GM21619 (cell line): ENCODE data around the gene SSBP2.
A peak's percentile ranks its signal among the peaks of the same experiment; 100 is the strongest.

Experiments used
- ATAC-seq: cut with Tn5 transposase; IDR thresholded peaks from one replicate; pipeline ENCODE4 v1.9.1; 2021; ENCODE audit not compliant: unreplicated experiment

The SSBP2 gene

DNA sequence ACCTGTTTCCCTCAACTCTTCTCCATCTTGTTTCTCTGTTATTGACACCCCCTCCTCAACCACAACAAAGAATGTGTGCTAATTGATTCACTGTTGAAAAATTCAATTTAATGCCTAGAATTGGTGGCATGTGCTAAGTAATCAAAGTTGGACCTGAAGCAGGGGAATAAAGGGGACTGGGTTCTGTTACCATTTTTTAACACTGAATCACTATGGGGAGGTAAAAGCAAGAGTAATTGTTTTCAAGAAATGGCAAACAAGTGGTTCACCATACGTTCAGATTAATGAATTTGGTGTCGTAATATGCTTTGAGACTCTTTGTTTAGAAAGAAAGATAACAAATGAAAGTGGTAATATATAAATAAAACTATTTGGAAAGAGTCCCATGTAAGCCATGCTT, 17.0 kb upstream of the SSBP2 start:
- ATAC-seq = no peak

DNA sequence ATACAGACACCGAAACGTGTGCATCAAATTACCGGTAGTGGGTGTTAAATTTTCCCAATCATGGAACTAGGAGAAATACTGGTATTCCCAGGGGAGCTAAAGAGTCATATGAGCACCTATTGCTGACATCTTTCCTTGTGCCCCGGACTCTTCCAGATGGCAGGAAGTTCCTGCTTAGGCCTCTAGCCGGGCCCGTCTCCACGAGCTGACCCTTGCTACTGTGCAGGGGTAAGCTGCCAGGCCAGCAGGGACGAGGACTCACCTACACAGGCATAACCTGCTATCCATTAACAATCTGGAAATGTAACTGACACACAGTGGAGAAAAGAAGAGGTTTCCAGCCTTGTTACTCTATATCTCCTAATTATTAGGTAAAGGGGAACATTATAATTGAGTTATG, 16.2 kb upstream of the SSBP2 start:
- no peak for ATAC-seq

DNA sequence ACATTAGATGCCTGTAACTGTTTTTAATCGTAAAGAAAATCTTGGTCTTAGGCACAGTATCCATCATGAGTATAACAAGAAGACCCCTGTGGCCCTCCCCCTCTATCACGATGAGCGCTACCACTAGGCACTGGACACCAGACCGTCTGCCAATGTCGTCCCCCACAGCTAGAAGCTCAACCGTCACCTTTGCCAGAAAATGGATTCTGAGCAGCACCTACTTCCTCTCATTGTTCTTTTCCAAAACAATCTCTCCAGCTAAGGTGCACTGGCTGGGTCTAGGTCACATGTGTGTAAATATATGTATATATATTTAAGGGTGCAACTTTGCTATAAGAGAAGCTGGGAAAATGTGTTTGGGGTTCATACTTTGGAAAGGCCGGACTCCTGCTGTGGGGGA, 15.7 kb upstream of the SSBP2 start:
- ATAC-seq = no peak

DNA sequence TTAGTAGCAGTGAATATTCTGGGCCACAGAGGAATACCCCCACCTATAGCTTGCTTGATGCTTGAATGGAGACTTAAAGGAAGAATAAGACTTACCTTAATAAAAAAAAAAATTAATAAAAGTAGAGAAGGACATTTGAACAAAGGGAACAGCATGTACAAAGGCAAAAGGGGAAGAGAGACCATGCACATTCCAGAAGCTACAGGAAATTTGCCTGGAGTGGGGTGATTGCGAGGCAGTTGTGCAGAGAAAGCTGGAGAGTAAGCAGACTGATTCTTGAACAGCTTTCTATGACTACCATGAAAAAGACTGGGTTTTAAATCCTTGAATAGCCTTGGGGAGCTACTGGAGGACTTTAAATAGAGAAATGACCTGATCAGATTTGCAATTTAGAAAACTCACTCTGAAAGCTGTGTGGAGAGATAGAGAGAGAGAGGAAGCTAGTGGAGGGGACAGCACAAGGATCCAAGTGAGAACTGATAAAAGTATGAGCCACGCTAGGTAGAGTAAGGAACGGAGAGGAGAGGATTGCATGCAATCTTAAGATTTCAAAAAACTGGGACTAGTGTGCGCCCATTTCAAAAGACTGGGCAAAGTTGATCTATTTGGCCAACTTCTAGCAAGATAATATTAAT, 12.5 kb upstream of the SSBP2 start:
- no peak for ATAC-seq

DNA sequence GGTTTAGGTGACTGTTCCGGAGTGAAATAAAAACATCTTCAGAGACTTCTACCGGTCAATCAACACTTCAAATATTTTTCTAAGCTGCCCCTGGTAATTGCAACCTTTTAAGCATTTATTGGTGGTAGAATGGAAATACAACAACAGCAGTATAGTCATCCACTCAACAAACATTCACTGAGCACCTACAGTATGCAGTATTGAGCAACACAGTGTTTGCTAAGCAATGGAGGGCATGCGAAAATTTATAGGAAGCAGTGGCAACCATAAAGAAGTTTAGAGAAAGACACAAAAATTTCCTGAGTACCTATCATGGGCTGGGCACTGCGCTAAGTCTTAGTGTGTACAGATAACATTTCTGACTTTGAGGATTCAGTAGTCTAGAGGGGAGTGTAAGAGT, 12.0 kb upstream of the SSBP2 start:
- no peak for ATAC-seq

DNA sequence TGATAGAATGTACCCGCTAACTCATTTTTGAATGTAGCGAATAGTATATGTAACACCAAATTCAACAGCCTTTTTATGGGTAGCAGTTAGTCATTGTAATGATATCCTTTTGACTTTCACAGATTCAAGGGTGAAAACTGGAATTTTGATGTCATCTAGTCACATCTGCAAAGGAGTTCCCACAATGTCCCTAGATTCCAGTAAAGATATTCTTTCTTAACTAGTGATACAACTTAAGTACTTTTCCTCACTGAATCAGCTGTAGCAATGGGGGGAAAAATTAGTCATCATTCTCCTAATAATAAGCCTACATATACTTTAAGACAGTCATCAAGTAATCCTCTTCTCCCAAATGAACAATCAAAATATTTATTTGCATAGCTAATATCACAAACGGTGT, 11.5 kb upstream of the SSBP2 start:
- ATAC-seq = no peak

DNA sequence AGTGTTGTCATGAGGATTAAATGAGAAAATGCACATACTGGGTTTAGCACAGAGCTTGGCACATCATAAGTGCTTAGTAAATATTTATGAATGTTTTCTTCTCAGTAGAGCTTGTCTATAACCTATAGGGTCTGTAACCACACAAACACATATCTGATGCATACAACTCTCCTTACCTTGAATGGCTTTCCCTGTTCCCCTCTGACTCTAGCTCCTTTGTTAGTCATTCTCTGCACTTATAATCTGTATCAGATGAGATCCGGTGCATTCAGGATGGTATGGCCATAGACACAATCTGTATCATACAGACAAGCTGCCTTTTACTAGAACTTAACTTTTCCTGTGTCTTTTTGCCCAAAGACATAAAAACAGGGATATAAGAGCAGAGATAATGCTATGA, 11.1 kb upstream of the SSBP2 start:
- ATAC-seq = no peak

DNA sequence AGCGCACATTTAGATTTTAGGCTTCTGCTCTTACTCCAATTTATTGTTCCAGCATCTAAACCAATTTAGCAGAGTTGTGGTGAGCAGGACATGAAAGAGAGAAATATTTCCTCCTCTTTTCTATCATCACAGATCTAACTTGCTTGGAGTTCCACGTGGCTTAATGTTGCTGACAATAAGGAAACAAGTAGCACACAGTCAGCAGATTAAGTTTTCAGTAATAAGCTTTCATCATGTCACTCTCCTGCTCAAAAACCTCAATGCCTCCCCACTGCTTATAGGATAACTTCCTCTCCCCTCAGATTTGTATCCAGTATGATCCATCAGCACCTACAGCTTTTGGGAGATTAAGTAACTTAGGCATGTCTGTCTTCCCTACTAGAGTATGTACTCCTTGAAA, 10.4 kb upstream of the SSBP2 start:
- ATAC-seq = no peak

DNA sequence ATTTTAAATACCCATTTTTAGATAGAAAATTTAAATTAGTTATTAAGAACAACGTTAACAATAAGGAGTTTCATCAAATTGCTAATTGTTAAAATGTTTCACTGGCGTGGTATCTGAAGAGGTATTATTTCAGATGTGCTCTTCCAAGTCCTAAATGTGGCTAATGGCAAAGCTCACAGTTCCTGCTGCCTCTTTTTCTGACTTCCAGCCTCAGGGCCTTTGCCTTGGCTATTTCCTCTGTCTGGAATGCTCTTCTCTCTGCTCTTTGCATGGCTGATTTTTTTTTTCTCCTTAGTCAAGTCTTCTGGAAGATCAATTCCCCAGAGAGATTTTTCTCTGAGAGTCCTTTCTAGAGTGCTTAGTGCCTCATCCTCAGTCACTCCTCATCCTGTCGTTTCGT, 9.6 kb upstream of the SSBP2 start:
- no peak for ATAC-seq

DNA sequence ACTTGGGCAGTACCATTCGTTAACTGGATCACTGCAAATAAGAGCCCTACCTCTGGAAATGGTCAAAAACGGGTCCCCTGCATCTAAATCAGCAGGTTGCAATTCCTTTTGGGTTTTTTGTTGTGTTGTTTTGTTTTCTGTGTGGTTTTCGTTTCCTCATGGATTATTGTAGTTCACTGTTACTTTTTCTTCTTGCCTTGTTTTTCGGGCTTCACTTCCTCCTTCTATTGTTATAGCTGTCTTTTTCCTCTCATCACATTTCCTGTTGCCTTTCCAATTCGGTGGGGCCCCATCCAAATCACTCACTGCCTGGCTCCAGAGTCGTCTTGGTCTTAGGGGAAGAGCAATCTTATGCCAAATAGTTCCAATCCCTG, 8.7 kb upstream of the SSBP2 start:
- ATAC-seq = no peak

DNA sequence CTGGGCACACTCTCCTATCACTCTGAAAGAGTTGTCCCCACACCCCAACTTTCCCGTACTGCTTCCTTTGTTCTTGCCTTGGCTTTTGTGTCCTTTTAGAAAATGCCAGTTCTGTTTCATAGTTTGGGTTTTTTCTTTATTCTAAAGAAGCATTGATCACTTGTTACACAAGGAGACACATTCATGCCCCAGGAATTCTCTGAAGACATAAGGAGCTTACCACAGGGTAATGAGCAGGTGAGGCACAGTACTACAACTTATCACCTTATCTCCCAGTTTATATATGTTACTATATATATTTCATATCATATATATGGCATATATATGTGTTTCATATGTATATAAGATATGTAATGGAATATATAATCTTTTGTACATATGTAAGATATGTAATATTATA, 6.5 kb upstream of the SSBP2 start:
- ATAC-seq = no peak

DNA sequence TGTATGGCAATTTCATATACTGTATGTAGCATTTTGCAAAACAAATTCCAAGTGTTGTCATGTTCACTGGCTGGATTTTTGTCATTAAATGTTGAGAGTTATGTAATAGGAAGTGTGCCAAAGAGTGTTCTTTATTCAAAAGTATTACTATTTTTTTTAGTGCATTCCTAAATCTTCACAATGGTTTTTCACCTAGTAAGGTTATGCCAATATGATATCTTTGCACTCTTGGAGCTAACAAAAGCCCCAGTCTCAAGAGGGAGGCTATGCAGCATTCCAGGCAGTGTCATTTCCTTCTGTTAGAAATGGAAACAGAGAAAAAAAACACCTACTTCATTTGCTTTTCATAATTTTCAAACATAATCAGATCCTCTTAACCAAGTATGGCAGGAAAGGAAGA, 5.1 kb upstream of the SSBP2 start:
- ATAC-seq = no peak

DNA sequence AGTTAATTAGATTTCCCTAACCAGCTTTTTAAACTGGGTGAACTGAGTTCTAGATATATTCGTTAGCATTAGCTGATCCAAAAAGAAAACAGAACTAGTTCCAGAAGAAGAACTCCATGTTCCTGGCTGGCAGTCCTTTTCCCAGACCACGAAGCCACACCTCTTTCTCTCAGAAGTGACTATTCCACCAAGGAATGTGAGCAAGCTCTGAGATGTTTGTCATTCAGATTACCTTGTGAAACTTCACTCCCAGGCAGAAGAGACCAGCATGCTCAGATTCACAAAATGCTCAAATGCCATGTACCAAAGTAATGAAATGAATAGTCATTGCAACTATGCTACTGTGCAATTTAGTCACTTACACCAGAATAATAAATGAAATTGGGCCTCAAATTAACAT, 4.4 kb upstream of the SSBP2 start:
- ATAC-seq = no peak

DNA sequence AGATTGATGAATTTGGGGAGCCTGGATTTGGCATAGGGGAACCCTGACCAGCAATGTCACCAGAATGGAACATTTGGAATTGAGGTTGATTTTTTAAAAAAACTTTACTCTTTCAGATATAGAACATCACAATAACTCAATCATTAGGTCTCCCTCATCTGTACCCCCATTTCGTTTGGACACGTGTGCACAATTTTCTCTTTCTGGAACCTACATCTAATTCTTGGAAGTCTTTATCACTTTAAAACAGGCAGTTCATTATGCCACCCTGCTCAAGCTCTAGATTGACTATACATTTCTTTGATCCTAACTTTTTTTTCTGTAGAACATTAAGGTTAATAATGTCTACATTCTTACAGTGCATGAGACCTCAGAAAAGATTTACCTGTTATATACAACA, 3.7 kb upstream of the SSBP2 start:
- no peak for ATAC-seq

DNA sequence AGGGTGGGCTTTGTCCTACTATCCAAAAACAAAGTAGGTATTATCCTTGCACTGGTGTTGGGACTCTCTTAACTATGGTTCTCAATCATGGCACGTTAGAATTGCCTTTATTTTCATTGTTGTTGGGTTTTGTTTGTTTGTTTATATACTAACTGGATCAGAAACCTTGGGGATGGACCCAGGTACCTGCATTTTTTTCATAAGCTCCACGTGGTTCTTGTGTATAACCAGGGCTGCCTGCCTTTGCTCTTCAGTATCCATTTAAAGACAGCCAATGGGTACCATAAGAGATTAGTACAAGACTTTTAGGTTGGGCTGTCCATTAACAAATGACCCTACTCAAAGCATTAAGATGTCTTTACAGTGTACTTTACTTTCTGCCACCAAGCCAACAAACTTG, 2.5 kb upstream of the SSBP2 start:
- no peak for ATAC-seq

DNA sequence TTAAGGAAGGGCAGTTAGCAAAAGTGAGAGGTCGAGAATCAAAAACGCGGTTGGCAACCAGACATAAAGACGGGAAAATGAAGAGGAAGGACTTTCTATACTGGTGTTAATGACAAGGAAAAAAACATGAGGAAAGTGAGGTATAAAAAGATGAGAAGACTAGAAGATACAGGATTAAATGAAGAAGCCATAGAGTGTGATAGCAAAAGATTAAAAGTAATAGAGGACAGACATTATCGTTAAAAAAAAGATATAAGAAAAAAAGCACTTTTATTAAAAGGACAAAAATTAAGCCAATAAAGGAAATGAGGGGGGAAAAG, 1.7 kb upstream of the SSBP2 start:
- no peak for ATAC-seq

DNA sequence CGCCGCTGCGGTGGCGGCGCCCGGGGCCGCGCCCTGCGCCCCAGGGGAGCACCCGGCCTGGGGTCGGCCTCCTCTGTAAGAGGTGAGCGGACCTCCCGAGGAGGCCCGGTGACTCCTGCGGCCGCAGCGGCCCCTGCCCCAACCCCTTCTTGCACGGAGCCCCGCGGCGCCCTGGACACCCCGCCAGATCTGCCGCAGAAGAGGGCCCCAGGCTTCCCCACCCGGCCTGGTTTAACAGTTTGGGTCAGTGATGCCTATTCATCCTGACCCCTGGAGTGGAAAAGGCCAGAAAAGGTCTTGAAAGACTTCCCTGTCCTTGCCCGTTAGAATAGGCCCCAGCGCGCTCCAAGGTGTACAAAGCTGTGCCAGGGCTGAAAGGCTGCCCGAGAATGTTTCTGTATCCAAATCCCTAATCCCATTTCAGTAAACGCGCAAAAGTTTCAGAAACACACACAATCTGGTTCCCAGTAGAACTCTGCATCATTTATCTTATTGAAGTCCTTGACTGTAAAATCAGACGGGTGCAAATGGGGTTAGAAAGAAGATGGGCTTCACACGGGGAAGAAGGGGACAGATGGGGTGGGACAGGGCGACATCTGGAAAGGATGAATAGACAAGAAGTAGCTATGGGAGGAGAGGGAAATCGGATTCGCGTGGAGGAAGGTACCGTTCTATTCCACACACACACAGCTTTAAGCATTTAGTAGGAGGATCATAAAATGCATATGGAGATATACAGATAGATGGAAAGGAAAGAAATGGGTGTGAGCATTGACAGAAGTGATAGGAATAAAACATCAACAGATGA, 1.1 kb upstream of the SSBP2 start:
- no peak for ATAC-seq

DNA sequence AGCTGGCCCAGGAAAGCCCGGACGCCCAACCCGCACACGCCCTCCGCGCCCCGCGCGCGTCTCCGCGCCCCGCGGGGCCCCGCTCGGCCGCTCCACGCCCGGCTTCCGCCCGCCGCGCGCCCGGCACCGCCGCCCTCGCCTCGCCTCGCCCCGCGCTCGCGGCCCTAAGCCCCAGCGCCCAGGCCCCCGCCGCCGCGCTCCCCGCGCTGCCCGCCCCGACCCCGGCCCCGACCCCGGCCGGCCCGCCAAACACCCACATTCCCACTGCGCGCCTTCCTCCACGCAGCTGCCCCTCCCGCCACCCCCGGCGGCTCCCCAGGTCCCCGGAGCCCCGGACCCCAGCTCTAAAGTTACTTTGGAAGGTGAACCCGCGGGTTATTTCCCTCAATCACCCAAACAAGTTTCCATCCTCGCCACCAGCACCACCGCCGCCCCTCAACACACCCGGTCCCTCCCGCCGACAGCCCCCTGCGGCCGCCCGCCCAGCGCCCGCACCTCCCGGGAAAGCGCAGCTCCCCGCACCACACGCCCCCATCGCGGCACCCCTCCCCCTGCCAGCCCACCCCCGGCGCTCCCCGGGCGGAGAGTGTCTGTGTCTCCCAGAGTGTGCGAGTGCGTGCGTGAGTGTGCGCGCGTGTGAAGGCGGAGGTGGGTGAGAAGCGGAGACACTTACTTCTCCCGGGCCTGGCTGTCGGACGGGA, 439 bp downstream of the SSBP2 start:
- no peak for ATAC-seq

DNA sequence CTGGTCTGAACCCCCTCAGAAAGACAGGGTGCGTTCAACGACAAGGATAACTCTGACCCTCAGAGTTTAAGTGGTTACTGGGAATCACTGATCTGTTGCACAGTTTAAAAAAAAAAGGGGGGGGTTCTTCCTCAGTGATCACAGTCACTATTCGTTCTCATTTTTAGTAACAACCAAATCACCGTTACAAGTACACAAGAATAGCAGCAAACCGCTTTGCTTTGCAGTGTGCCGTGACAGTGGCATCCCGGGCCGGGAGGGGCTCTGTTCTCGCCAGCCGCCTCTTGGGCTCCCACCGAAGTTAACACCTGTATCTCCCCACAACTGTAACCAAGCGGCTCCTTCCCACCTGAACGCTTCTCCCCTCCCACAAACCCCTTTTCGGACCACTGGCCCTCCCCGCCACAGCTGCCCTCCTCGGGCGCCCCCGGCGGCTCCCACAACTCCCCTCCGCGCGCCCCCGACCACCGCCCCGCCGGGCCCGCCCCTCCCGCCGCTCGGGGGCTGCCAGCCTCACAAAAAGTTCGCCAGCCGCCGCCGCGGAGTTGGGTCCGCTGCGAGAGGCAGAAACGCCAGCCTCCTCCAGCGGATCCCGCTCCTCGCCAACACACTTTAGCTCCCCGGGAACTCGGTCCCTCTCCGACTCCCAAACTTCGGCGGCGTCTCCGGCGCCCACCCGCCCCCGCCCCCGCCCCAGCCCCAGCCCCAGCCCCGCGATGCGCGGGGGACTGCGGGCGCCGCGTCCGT, 1.2 kb downstream of the SSBP2 start:
- peak; percentile 44 for ATAC-seq

DNA sequence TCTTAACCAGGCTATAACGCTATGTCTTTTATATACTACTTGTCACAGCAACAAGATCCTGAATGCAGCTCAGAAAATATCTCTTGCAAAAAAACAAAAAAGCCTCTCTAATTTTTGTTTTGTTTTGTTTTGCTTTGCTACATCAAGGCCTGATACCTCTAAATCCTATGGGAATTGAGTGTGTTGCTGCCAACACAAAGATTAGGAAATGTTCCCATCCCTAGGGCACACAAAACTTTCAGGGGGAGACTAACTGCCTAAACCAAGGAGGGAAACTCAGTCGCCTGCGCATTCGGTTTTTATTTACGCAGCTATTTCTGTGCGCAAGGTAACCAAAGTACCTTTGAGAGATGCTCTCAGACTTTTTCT, 1.7 kb downstream of the SSBP2 start:
- ATAC-seq = no peak

DNA sequence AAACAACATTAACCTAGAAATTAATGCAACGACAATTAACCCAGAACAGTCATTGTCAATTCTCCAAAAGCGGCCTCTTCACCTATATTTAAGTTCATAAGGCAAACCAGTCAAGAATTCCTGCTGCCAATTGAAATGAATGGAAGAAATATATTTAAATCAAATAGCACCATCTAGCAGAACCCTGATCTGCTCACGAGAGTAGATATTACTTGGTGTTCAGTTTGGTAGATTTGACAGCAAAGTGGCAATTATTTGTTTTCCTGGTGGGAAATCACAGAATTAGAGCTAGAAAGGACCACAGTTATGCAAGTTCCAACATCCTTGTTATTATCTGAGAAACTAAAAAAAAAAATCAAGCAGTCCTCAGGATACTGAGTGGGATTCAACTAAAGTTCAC, 2.3 kb downstream of the SSBP2 start:
- no peak for ATAC-seq

DNA sequence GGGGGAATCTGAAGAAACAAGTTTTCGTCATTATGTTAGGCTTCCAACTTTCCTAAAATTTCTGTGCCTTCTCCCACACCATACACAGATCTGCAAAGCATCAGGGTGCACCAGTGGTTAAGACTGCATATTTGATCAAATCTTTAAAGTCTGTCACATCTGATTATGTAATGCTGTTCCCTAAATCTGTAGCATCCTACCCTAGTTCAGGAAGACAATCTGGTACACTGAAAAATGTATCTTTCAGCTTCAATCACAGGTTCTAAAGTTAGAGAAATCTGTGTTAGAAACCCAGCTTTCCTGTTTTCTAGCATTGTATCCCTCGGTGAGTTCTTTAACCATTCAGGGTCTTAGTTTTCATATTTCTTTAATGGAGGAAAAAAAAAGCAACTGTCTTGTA, 3.9 kb downstream of the SSBP2 start:
- ATAC-seq = no peak
